B cell (primary cell): ENCODE data around the gene FAM117B. TPM values are rescaled to one million over a fixed set of nuclear protein-coding genes. Genes with fewer than 3 reads are reported as not detected.

Experiments used
- ATAC-seq: fragments of 200-7000 bp; cut with Tn5 transposase; one replicate; pipeline ENCODE4 v1.10.0; 2021; ENCODE audit warnings: low read depth, mild to moderate bottlenecking, moderate number of reproducible peaks, moderate library complexity
- CTCF ChIA-PET: fragments of 350-600 bp; sonication (Branson Sonifier 250); formaldehyde crosslinking; loops from one replicate; lab custom pipeline; 2021; ENCODE audit warnings: antibody characterized with exemption, inconsistent platforms; lab: Charles Lee
- POLR2A ChIA-PET: fragments of 350-600 bp; sonication (Branson Sonifier 250); formaldehyde crosslinking; loops from one replicate; lab custom pipeline; 2021; ENCODE audit warnings: antibody characterized with exemption; lab: Charles Lee
- DNase-seq: peaks from one replicate; pipeline ENCODE4 v3.0.0; 2013
- H2AFZ ChIP-seq: 2 replicates; pipeline ENCODE4 v1.6.1; 2012; ENCODE audit warnings: mild to moderate bottlenecking, low read depth, low read length; ENCODE audit not compliant: insufficient read depth, poor library complexity, severe bottlenecking
- H3K27ac ChIP-seq, 2 donors: 1 replicate in 1 of 2; 2 replicates in 1 of 2; pipeline ENCODE4 v1.5.1; 2012 to 2013; ENCODE audit warnings: low read length in 2 of 2, mild to moderate bottlenecking in 2 of 2, moderate library complexity in 1 of 2
- H3K27me3 ChIP-seq, 4 experiments: fragments of 200-600 bp in 1 of 4; sonication (generic) in 1 of 4; replicated peaks in 1 of 4; 1 replicate in 2 of 4; 2 replicates in 2 of 4; pipeline versions ENCODE4 v1.6.1 to v1.7.0; 2013 to 2016; ENCODE audit warnings: low read length in 3 of 4, mild to moderate bottlenecking in 2 of 4, mixed read lengths in 1 of 4, moderate library complexity in 1 of 4; ENCODE audit not compliant: insufficient read depth in 4 of 4, control insufficient read depth in 3 of 4; ENCODE audit errors: control extremely low read depth in 1 of 4
- H3K36me3 ChIP-seq, 2 experiments: replicated peaks in 1 of 2; 1 replicate in 1 of 2; 2 replicates in 1 of 2; pipeline versions ENCODE4 v1.6.1 to v1.7.1; 2013; ENCODE audit warnings: low read length in 1 of 2; ENCODE audit not compliant: insufficient read depth in 2 of 2, control insufficient read depth in 1 of 2; ENCODE audit errors: control extremely low read depth in 1 of 2, extremely low read depth in 1 of 2
- H3K4me1 ChIP-seq, 2 donors: fragments of 200-600 bp in 1 of 2; sonication (generic) in 1 of 2; 1 replicate in 1 of 2; 2 replicates in 1 of 2; pipeline versions ENCODE4 v1.5.1 to v1.6.1; 2013 to 2017; ENCODE audit warnings: low read length in 2 of 2; ENCODE audit not compliant: control insufficient read depth in 2 of 2, insufficient read depth in 2 of 2
- H3K4me2 ChIP-seq: replicated peaks from 2 replicates; pipeline ENCODE3; 2012; ENCODE audit warnings: mild to moderate bottlenecking, low read depth, low read length; ENCODE audit not compliant: poor library complexity, severe bottlenecking
- H3K4me3 ChIP-seq, 5 experiments: fragments of 200-600 bp in 1 of 5; sonication (generic) in 1 of 5; 1 replicate in 3 of 5; 2 replicates in 2 of 5; pipeline versions ENCODE4 v1.5.1 to v1.7.0; 2011 to 2016; ENCODE audit warnings: low read length in 4 of 5, mild to moderate bottlenecking in 4 of 5, low read depth in 2 of 5, control low read depth in 1 of 5, moderate library complexity in 1 of 5; ENCODE audit not compliant: insufficient read depth in 1 of 5; ENCODE audit errors: control extremely low read depth in 1 of 5, extremely low read depth in 1 of 5
- H3K79me2 ChIP-seq: fragments of 200-600 bp; sonication (generic); one replicate; pipeline ENCODE4 v1.6.0; 2016; ENCODE audit warnings: low read length; ENCODE audit not compliant: control insufficient read depth, insufficient read depth
- H3K9ac ChIP-seq: fragments of 200-600 bp; sonication (generic); 2 replicates; pipeline ENCODE4 v1.6.1; 2017; ENCODE audit warnings: mild to moderate bottlenecking, low read length, moderate library complexity
- H3K9me3 ChIP-seq, 3 donors: one replicate each; pipeline versions ENCODE4 v1.6.1 to v1.7.1; 2013; ENCODE audit warnings: low read length in 2 of 3; ENCODE audit not compliant: control insufficient read depth in 2 of 3, insufficient read depth in 1 of 3; ENCODE audit errors: control extremely low read depth in 1 of 3
- H4K20me1 ChIP-seq: 2 replicates; pipeline ENCODE4 v1.6.0; 2012; ENCODE audit warnings: mild to moderate bottlenecking, low read length; ENCODE audit not compliant: insufficient read depth, control insufficient read depth, poor library complexity, severe bottlenecking
- H3K27ac Mint-ChIP-seq: one replicate; pipeline ENCODE4 v1.8.0; 2021; ENCODE audit warnings: mixed read lengths
- H3K27me3 Mint-ChIP-seq: one replicate; pipeline ENCODE4 v1.8.0; 2021; ENCODE audit warnings: mixed read lengths
- H3K4me1 Mint-ChIP-seq: one replicate; pipeline ENCODE4 v1.8.0; 2021; ENCODE audit warnings: mixed read lengths
- H3K4me3 Mint-ChIP-seq: one replicate; pipeline ENCODE4 v1.8.0; 2021; ENCODE audit warnings: mixed read lengths
- H3K9me3 Mint-ChIP-seq: one replicate; pipeline ENCODE4 v1.8.0; 2022; ENCODE audit warnings: mixed read lengths; ENCODE audit not compliant: insufficient read depth
- CTCF ChIP-seq: fragments of 200-600 bp; IDR thresholded peaks from one replicate; pipeline ENCODE4 v1.8.0; 2022; ENCODE audit warnings: antibody characterized with exemption, mild to moderate bottlenecking
- EZH2 ChIP-seq: IDR thresholded peaks from 2 replicates; pipeline ENCODE4 v1.6.1; 2012; ENCODE audit warnings: borderline replicate concordance, low read depth, mild to moderate bottlenecking, moderate library complexity, low read length; ENCODE audit not compliant: insufficient read depth, poor library complexity, severe bottlenecking
- WGBS: methylation state at CpG from one replicate; pipeline ENCODE4 v1.1.5; 2013; ENCODE audit warnings: missing lambda C conversion rate; ENCODE audit not compliant: insufficient coverage; 5-methylcytosine and 5-hydroxymethylcytosine counted together
- intact Hi-C: fragments of 100-400 bp; cut with micrococcal nuclease; formaldehyde crosslinking; loops from one replicate; pipeline ENCODE4 v1.10.0; 2022
- polyA plus RNA-seq: library from polyadenylated mRNA; depleted of rRNA; stranded (reverse); fragments of >200 nt; gene quantifications from 2 replicates; pipeline ENCODE4 v1.2.3, GENCODE V29; 2012
- total RNA-seq, 2 donors: library from RNA; stranded (reverse); fragments of 120-200 nt in 1 of 2; gene quantifications; 1 replicate in 1 of 2; 2 replicates in 1 of 2; pipeline versions ENCODE4 v1.2.3 to v1.2.4, GENCODE V29; 2013 to 2022

The FAM117B gene
- total and polyA plus RNA-seq, 2 donors (not counting 1 experiment from before 2014, with no cell fraction given), result 11.5 to 50.1 TPM

- intact Hi-C loops, result loop anchor here (2.0 kb wide), 1 partner anchor 15 kb away; no protein-coding TSS in a partner anchor
- Histone ChIP-seq H3K27ac (no peak overlapping the region), H3K4me2 (peak overlapping the region; percentile 53), H3K27me3 (no peaks in the 10 kb centered on the region), H4K20me1 (no peaks in the 10 kb centered on the region), H3K9me3 (no peaks in the 10 kb centered on the region), H3K36me3 (no peaks in the 10 kb centered on the region), H3K9ac (no peak overlapping the region), H3K4me1 (peaks cover 43 to 45% of the 10 kb centered on the region in 2 donors), H3K79me2 (peaks cover 18% of the 10 kb centered on the region), H3K4me3 (no peak overlapping the region), H2AFZ (no peak overlapping the region)
- CTCF ChIA-PET, result interaction anchor here (0.7 kb wide), 1 partner anchor 50 kb away, joined by 4 read pairs; no protein-coding TSS in a partner anchor
- H3K4me1 Mint-ChIP-seq, result peaks cover 19% of the 10 kb centered on the region
- H3K27me3 Mint-ChIP-seq, result no peaks in the 10 kb centered on the region
- H3K9me3 Mint-ChIP-seq, result no peaks in the 10 kb centered on the region
- peak overlapping the region; percentile 32 for H3K27ac Mint-ChIP-seq
- TF ChIP-seq EZH2, result no peak
- TF ChIP-seq CTCF, result no peak
- DNase-seq (no peak), ATAC-seq (no peak)
- POLR2A ChIA-PET, result no interaction called here
- no peak overlapping the region for H3K4me3 Mint-ChIP-seq
- no CpG with 5 or more reads among the region's 5 CpGs for WGBS
Observed at GRCh38 chr2:202624133-202624532, 10.6 kb upstream of the FAM117B start.

- WGBS, result 31% methylated on average over 3 of the region's 4 CpGs
- no peaks in the 10 kb centered on the region for H3K27me3 Mint-ChIP-seq
- POLR2A ChIA-PET, result no interaction called here
Observed at GRCh38 chr2:202627042-202627441, 7.7 kb upstream of the FAM117B start.

More at GRCh38 chr2:202627042-202627441, 7.7 kb upstream of the FAM117B start:
- peak overlapping the region; percentile 3 for H3K9ac ChIP-seq
- H3K79me2 ChIP-seq, result peaks cover 22% of the 10 kb centered on the region
- H3K27me3 ChIP-seq, result no peaks in the 10 kb centered on the region
- peak overlapping the region; percentile 50 for H3K4me2 ChIP-seq
- no peaks in the 10 kb centered on the region for H4K20me1 ChIP-seq
- peak overlapping the region; percentile 21 for H2AFZ ChIP-seq
- no peak overlapping the region for H3K4me3 ChIP-seq
- H3K9me3 ChIP-seq, result no peaks in the 10 kb centered on the region
- H3K4me3 Mint-ChIP-seq, result no peak overlapping the region
- TF ChIP-seq EZH2 (no peak), CTCF (no peak)
- H3K4me1 ChIP-seq, result peaks cover 43 to 45% of the 10 kb centered on the region in 2 donors
- DNase-seq, result no peak
- H3K36me3 ChIP-seq, result no peaks in the 10 kb centered on the region
- intact Hi-C loops, result no loop called here
- H3K9me3 Mint-ChIP-seq, result no peaks in the 10 kb centered on the region
- H3K27ac ChIP-seq, result peak overlapping the region in 1 of 2 donors; percentile 67
- CTCF ChIA-PET, result interaction anchor here (1.5 kb wide), 1 partner anchor 12 kb away, joined by 4 read pairs; no protein-coding TSS in a partner anchor
- no peak overlapping the region for H3K27ac Mint-ChIP-seq
- no peak for ATAC-seq
- H3K4me1 Mint-ChIP-seq, result peaks cover 19% of the 10 kb centered on the region
